ENCODE data around the gene CTU1. TPM values are rescaled to one million over a fixed set of nuclear protein-coding genes. Genes with fewer than 3 reads are reported as not detected.

CTU1 gene
- total RNA-seq, 4 donors from 2014 or later, result 2.8 to 8.5 (median 4.6) TPM

DNA sequence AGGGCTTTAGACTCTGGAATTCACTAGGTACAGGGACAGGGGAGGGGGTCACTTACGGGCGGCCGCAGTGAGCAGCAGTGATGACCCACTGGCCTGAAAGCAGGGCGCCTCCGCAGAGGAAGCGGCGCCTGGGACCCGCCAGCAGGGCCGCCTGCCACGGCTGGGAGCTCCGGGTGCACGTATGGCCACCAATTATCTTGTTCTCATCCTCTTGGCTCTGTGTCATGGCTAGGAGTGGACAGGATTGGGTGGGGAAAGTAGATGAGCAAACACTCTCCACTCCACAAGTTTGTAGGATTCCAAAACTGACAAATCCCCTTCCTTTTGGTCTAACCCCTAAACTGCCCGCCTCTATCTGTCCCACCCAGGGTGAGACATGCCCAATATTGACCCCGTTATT, 26.7 kb downstream of the CTU1 start:
- no peak for TF ChIP-seq CTCF (IDR thresholded peaks at IDR 0.05; ENCODE audit: low read depth)

DNA sequence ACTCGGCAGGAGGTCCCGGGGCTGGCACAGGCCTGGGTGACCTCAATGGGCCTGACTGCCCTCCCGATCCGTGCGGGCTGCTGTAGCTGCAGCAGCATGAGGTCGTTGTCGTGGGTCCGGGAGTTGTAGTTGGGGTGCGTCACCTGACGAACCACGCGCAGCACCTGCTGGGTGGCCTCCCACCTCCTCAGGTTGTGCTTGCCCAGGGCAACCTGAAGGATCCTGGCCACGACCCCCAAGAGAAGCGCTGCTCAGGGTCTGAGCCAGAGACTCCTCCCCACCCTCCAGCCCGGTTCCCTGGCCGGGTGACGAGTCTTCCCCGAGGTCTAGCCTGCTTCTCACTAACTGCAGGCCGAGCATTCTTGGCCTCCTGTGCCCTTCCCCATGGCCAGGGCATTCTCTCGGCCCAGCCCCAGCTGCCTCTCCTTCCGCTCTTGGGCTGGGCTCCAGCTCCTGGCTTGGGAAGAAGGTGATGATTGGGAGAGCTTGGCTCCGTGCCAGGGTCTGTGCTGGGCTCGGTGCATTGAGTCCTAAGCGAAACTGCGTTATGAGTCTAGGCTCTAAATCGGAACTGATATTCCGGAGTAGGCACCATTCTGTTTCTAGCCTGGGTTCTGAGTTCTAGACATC, 28.6 kb downstream of the CTU1 start:
- TF ChIP-seq CTCF (IDR thresholded peaks at IDR 0.05; ENCODE audit: low read depth), result no peak

DNA sequence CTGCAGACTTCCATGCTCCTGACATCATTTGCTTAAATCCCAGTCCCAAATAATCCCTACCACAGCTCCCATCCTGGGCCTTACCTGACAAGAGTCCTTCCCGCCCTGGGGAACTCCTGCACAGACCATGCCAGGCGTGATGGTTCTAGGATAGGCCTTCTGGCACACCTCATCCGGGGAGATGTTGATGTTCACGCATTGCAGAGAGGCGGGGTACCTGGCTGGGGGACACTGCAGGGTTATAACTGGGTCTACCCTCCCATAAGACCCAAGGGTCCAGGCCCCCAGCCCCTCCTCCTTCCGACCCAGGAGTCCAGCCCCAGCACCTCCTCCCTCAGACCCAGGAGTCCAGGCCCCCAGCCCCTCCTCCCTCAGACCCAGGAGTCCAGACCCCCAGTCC, 29.5 kb downstream of the CTU1 start:
- no peak for TF ChIP-seq CTCF (IDR thresholded peaks at IDR 0.05; ENCODE audit: low read depth)

DNA sequence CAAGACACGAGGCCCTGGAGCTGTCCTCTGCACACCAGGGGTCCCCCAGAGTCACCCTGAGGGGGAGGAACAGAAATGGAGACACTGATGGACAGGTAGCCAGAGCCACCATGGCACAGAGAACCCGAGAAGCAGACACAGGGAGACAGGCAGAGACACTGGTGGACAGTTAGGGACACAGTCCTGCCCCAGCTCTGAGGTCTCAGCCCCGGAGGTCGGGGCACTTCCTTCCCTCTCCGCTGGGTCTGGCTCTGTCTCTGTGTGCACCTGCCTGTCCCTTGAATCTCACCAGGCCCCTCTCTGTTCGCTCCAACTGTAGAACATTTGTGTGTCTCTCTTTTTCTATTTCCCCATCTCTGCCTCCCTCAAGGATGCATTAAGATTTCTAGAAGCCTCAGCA, 30.1 kb downstream of the CTU1 start:
- no peak for TF ChIP-seq CTCF (IDR thresholded peaks at IDR 0.05; ENCODE audit: low read depth)

DNA sequence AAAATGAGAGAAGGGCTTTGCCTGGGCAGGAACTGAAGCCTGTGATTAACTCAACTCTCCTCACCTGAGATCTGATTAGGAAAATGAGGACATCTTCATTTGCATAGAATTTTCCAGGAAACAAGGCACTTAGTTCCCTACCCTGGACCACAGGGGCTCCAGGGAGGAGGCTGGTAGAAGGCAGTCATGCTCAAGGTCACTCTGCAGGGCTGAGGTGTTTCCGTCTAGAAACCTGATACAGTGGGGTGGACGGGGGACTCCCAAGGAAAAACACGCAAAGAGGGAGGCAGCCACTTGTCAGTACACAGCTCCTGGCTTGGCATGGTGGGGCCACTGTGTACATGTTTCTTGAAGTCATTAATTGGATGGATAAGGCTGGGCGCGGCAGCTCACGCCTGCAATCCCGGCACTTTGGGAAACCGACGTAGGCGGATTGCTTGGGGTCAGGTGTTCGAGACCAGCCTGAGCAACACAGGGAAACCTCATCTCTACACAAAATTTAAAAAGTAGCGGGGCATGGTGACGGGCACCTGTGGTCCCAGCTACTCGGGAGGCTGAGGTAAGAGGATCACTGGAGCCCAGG, 31.5 kb downstream of the CTU1 start:
- TF ChIP-seq CTCF (IDR thresholded peaks at IDR 0.05; ENCODE audit: low read depth), result no peak

DNA sequence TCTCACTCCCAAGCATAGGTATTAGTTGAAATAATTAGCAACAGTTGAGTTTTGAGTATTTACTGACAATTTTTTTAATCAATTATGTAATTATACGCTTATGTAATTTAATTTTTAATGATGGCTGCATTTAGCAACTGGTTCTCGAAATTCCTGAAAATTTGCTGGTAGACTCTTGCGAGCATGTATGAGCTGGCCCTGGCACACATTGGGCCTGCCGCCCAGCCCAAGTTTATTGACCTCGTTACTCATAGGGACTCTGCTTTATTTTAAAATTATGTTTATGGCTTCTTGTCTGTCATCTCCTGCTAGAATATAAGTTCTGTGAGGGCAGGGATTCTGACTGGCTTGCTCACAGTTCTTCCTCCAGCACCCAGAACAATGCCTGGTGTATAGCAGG, 32.2 kb downstream of the CTU1 start:
- TF ChIP-seq CTCF (IDR thresholded peaks at IDR 0.05; ENCODE audit: low read depth), result no peak

GRCh38 chr19:51071095-51071405, 37.2 kb downstream of the CTU1 start:
- TF ChIP-seq CTCF (IDR thresholded peaks at IDR 0.05; ENCODE audit: low read depth), result no peak
